ENCODE measurements around the gene POU2F1.

Gene POU2F1

DNA sequence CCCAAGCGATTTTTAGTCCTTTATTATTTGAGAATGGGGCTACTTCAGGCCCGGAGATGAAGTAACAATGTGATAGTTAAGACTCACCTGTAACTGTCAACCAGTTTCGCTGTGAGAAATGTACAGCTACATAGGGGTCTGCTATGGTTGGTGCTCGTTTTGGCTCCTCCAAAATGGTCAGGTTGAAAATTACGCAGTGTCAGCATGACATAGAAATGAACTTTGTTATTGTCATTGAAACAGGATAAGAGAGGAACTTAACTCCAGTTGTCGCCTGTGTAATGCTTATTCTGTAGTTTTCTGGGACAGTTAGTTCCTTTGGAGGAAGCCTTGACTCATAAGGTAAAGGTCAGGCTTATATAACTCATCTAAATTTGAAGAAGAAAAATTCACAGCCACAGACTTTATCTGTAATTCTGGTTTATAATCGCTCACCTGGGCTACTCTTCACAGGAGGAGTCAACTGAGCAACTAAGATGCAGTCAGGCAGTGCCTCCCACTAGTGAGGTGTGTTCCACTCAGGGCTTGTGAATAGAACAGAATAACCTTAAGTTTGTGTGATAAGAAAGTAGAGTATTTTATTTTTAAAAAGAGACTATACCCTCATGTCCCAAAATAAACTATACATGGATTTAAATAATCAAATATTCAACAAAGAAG, 166.7 kb downstream of the POU2F1 start:
- DNase-seq (ENCODE audit: low read depth): no peak
- in situ Hi-C loops (cut with HindIII; ENCODE audit: low sequenced_read_pairs): no loop called here
- no peak overlapping the region for H3K4me3 ChIP-seq (ENCODE audit: low read depth, low read length)
- TF ChIP-seq, protein P1, sequence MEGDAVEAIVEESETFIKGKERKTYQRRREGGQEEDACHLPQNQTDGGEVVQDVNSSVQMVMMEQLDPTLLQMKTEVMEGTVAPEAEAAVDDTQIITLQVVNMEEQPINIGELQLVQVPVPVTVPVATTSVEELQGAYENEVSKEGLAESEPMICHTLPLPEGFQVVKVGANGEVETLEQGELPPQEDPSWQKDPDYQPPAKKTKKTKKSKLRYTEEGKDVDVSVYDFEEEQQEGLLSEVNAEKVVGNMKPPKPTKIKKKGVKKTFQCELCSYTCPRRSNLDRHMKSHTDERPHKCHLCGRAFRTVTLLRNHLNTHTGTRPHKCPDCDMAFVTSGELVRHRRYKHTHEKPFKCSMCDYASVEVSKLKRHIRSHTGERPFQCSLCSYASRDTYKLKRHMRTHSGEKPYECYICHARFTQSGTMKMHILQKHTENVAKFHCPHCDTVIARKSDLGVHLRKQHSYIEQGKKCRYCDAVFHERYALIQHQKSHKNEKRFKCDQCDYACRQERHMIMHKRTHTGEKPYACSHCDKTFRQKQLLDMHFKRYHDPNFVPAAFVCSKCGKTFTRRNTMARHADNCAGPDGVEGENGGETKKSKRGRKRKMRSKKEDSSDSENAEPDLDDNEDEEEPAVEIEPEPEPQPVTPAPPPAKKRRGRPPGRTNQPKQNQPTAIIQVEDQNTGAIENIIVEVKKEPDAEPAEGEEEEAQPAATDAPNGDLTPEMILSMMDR (IDR thresholded peaks at IDR 0.05; ENCODE audit: low read depth, low read length, missing control alignments): no peak

DNA sequence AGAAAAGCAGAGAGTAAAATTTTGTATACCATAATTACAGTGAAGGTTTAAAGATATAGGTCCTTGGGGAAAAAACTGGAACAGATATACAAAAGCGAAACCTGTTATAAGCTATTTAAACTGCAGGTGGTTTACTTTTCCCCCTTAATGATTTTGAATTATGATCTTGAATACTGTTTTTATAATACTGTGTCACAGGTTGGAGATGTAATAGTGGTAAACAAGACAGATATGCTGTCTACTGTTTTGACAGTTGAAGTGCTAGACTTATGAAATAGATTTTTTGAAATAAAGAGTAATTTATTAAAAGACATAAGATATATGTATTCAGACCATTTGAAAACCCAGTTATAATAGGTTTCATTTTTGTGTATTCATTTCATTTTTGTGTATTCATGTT, 168.3 kb downstream of the POU2F1 start:
- H3K4me3 ChIP-seq (ENCODE audit: low read depth, low read length): no peak overlapping the region
- TF ChIP-seq, protein P1 (IDR thresholded peaks at IDR 0.05; ENCODE audit: low read depth, low read length, missing control alignments): no peak
- in situ Hi-C loops (cut with HindIII; ENCODE audit: low sequenced_read_pairs): no loop called here
- no peak for DNase-seq (ENCODE audit: low read depth)

DNA sequence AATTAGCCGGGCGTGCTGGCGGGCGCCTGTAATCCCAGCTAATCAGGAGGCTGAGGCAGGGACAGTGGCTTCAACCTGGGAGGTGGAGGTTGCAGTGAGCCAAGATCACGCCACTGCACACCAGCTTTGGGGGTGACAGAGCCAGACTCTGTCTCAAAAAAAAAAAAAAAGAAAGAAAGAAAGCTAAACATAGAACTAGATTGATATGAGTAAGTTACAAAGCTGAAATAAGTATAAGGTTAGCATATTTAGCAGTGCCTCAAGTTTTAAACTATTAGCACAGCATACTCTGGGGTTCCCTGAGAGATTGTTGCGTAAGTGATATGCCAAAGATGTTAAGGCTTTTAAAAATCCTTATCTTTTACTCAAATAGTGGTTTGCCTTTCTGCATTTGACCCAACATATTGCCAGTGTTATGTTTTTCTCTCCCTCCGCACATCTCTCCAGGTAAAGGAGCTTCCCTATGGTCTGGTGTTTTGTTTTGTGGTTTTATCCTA, 171.6 kb downstream of the POU2F1 start:
- DNase-seq (ENCODE audit: low read depth): no peak
- H3K4me3 ChIP-seq (ENCODE audit: low read depth, low read length): no peak overlapping the region
- in situ Hi-C loops (cut with HindIII; ENCODE audit: low sequenced_read_pairs): no loop called here
- TF ChIP-seq, protein P1 (IDR thresholded peaks at IDR 0.05; ENCODE audit: low read depth, low read length, missing control alignments): no peak

DNA sequence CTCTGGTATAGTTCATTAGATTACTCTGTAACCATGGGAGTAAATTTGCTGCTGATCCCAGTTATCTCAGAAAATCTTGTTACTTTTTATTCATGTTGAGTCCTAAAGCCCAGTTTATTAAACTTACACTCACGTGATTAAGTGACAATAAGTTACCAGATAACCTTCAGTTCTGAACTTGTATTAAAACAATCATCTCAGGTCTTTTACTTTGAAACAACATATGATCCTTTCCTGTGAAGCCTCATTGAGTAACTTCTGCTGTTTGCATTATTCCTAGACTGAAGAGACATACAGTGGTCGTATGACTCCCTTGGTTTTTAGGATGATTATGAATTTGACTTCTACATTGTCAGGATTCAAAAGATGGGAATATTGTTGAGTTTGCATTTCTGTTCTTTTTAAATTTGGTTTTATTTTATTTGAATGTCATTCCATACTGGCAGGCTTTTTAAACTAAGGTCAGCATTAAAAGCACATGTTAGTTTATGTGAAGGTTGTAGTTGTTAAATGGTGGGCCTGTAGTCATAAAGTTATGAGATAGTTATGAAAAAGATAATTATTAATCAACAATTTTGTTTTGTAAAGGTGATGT, 179.8 kb downstream of the POU2F1 start:
- no peak for DNase-seq (ENCODE audit: low read depth)
- TF ChIP-seq, protein P1 (IDR thresholded peaks at IDR 0.05; ENCODE audit: low read depth, low read length, missing control alignments): no peak
- no peak overlapping the region for H3K4me3 ChIP-seq (ENCODE audit: low read depth, low read length)
- in situ Hi-C loops (cut with HindIII; ENCODE audit: low sequenced_read_pairs): loop anchor here (25.0 kb wide), 1 partner anchor 338 kb away; no protein-coding TSS in a partner anchor

DNA sequence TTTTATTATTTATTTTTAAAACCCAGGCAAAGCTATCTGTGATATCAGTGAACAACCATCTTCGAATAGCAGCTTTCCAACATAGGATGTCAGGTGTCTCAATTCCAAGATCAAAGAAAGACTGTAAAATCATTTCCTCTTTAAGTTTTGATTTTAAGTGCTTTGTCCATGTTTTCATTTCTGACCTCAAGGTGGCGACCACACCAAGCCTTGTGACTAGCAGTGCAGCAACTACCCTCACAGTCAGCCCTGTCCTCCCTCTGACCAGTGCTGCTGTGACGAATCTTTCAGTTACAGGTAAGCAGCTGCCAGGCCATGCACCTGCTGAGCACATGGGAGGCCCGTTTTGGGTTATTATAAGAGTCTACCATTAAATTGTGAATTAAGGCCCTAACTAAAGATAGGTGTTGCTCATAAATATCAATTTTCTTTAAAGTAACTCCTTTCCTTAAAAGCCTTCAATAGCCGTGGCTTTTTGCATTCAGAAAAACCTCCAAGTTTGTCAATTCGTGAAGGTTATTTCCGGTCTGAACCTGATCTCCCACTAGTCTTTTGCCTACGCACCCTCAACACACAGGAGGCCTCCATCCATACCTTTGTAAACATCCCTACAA, 180.7 kb downstream of the POU2F1 start:
- in situ Hi-C loops (cut with HindIII; ENCODE audit: low sequenced_read_pairs): loop anchor here (25.0 kb wide), 1 partner anchor 339 kb away; no protein-coding TSS in a partner anchor
- peak; percentile 24 for DNase-seq (ENCODE audit: low read depth)
- TF ChIP-seq, protein P1 (IDR thresholded peaks at IDR 0.05; ENCODE audit: low read depth, low read length, missing control alignments): peak; percentile 60

DNA sequence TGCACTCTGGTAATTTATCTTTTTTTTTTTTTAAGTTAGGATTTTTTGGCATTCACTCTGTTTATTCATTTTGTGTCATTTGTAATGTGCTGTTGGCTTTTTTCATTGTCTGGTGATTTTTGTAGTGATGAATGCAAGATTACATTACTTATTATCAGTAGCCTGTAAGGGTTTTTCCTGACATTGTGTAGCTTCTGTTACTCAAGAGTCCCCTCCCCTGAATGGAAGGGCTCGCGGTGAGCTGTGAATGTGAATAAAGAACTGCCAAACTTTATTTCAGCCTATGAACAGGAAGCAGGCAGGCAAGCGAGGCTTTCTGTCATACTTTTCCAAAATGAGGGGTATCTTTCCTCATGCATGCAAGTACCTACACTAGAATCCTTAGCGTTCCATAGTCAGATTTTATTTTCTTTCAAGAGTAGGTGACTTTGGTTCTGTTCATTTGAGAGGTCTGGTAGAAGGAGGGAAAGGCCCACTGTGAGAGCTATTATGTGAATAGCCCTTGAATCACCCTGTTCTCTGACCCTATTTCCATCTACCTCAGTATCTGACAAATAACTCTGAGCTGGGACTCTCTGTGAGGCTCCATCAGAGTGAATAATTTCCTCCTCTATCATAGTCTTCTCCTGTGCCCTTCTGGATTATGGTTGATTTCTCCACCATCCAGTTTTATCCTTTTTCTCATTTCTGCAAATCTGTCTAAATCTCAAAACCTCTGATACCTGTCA, 183.6 kb downstream of the POU2F1 start:
- in situ Hi-C loops (cut with HindIII; ENCODE audit: low sequenced_read_pairs): loop anchor here (25.0 kb wide), 1 partner anchor 342 kb away; no protein-coding TSS in a partner anchor
- H3K4me3 ChIP-seq (ENCODE audit: low read depth, low read length): no peak overlapping the region
- TF ChIP-seq, protein P1 (IDR thresholded peaks at IDR 0.05; ENCODE audit: low read depth, low read length, missing control alignments): no peak
- no peak for DNase-seq (ENCODE audit: low read depth)

More for the DNA sequence above, 180.7 kb downstream of the POU2F1 start:
- H3K4me3 ChIP-seq (ENCODE audit: low read depth, low read length): no peak overlapping the region

All from astrocyte of the cerebellum (primary cell).